Left ventricle myocardium inferior (tissue), 1 donor: ENCODE data around the gene PLCH1. TPM values are rescaled to one million over a fixed set of nuclear protein-coding genes. Genes with fewer than 3 reads are reported as not detected.

Source experiments
- DNase-seq: peaks from one replicate; pipeline ENCODE4 v3.0.0-alpha.2; 2020
- H3K27ac ChIP-seq: fragments of 200-600 bp; replicated peaks from 2 replicates; pipeline ENCODE4 v1.8.0; 2021
- H3K27me3 ChIP-seq: fragments of 200-600 bp; 2 replicates; pipeline ENCODE4 v1.8.0; 2021; ENCODE audit warnings: low read depth
- H3K36me3 ChIP-seq: fragments of 200-600 bp; 2 replicates; pipeline ENCODE4 v1.8.0; 2021
- H3K4me1 ChIP-seq: fragments of 200-600 bp; 2 replicates; pipeline ENCODE4 v1.8.0; 2021
- H3K4me3 ChIP-seq: fragments of 200-600 bp; 2 replicates; pipeline ENCODE4 v1.8.0; 2021; ENCODE audit warnings: mild to moderate bottlenecking, moderate library complexity
- H3K9me3 ChIP-seq: fragments of 200-600 bp; replicated peaks from 2 replicates; pipeline ENCODE4 v1.8.0; 2021
- CTCF ChIP-seq: fragments of 200-600 bp; IDR thresholded peaks from 2 replicates; pipeline ENCODE4 v1.8.0; 2021; ENCODE audit warnings: antibody characterized with exemption, mild to moderate bottlenecking, borderline replicate concordance
- intact Hi-C: fragments of 100-400 bp; cut with micrococcal nuclease; formaldehyde crosslinking; loops from one replicate; pipeline ENCODE4 v1.11.0; 2022
- total RNA-seq: library from RNA; stranded (reverse); fragmentation: NEBNext Ultra II Directional; extraction: Animal tissue kit (Norgen Biotek cat#: 25700); gene quantifications from one replicate; pipeline ENCODE4 v1.2.1, GENCODE V29; 2021
- donor health status: DM: no; HTN: yes; CAD: no; lungs with severe emphysema.

PLCH1 gene
- total RNA-seq, 1 donor from 2014 or later, result 0.85 TPM

- no peaks in the 10 kb centered on the region for H3K27me3 ChIP-seq
- H3K4me1 ChIP-seq, result peaks cover 6% of the 10 kb centered on the region
- H3K27ac ChIP-seq, result no peak overlapping the region
- intact Hi-C loops, result no loop called here
- peaks cover 10% of the 10 kb centered on the region for H3K9me3 ChIP-seq
- peaks cover 38% of the 10 kb centered on the region for H3K36me3 ChIP-seq
- no peak for DNase-seq
- TF ChIP-seq CTCF, result no peak
- no peak overlapping the region for H3K4me3 ChIP-seq
Measured at GRCh38 chr3:155766206-155766605, 21.3 kb upstream of the PLCH1 start.

- peaks cover 23% of the 10 kb centered on the region for H3K36me3 ChIP-seq
- peaks cover 14% of the 10 kb centered on the region for H3K4me1 ChIP-seq
- no peak overlapping the region for H3K27ac ChIP-seq
- no peak for TF ChIP-seq CTCF
- H3K27me3 ChIP-seq, result no peaks in the 10 kb centered on the region
- no peak for DNase-seq
- H3K4me3 ChIP-seq, result no peak overlapping the region
- no peaks in the 10 kb centered on the region for H3K9me3 ChIP-seq
- intact Hi-C loops, result no loop called here
Measured at GRCh38 chr3:155763870-155764463, 19.1 kb upstream of the PLCH1 start.

- Histone ChIP-seq H3K36me3 (peaks cover 20% of the 10 kb centered on the region), H3K4me3 (no peak overlapping the region), H3K27ac (no peak overlapping the region), H3K27me3 (no peaks in the 10 kb centered on the region), H3K9me3 (no peaks in the 10 kb centered on the region), H3K4me1 (peaks cover 14% of the 10 kb centered on the region)
- intact Hi-C loops, result no loop called here
- no peak for DNase-seq
- no peak for TF ChIP-seq CTCF
Measured at GRCh38 chr3:155760653-155761052, 15.8 kb upstream of the PLCH1 start.

GRCh38 chr3:155757577-155757976 lies 12.7 kb upstream of the PLCH1 start:
- Histone ChIP-seq H3K4me1 (peaks cover 14% of the 10 kb centered on the region), H3K36me3 (peaks cover 9% of the 10 kb centered on the region), H3K9me3 (no peaks in the 10 kb centered on the region), H3K4me3 (no peak overlapping the region), H3K27me3 (no peaks in the 10 kb centered on the region), H3K27ac (no peak overlapping the region)
- intact Hi-C loops, result no loop called here
- no peak for DNase-seq
- TF ChIP-seq CTCF, result no peak

GRCh38 chr3:155753038-155753639 lies 8.3 kb upstream of the PLCH1 start:
- no peak overlapping the region for H3K27ac ChIP-seq
- intact Hi-C loops, result no loop called here
- H3K4me3 ChIP-seq, result no peak overlapping the region
- no peaks in the 10 kb centered on the region for H3K27me3 ChIP-seq
- H3K4me1 ChIP-seq, result no peaks in the 10 kb centered on the region
- no peaks in the 10 kb centered on the region for H3K9me3 ChIP-seq
- H3K36me3 ChIP-seq, result no peaks in the 10 kb centered on the region
- DNase-seq, result no peak
- TF ChIP-seq CTCF, result peak; percentile 48
